ENCODE results near the gene RPP25L.

DNA sequence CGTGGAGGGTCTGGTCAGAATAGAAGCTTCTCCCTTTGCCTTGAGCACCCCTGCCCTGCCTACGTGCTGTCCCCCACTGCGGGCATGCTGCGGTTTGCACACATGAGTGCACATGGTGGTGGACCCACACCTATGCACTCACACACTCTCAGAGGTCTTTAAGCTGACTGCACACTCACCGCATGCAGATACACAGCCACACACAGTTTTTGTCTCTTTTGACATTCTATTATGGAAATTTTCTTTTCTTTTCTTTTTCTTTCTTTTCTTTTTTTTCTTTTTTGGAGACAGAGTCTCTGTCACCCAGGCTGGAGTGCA, 17.6 kb upstream of the RPP25L start:
- TF ChIP-seq, protein P1, sequence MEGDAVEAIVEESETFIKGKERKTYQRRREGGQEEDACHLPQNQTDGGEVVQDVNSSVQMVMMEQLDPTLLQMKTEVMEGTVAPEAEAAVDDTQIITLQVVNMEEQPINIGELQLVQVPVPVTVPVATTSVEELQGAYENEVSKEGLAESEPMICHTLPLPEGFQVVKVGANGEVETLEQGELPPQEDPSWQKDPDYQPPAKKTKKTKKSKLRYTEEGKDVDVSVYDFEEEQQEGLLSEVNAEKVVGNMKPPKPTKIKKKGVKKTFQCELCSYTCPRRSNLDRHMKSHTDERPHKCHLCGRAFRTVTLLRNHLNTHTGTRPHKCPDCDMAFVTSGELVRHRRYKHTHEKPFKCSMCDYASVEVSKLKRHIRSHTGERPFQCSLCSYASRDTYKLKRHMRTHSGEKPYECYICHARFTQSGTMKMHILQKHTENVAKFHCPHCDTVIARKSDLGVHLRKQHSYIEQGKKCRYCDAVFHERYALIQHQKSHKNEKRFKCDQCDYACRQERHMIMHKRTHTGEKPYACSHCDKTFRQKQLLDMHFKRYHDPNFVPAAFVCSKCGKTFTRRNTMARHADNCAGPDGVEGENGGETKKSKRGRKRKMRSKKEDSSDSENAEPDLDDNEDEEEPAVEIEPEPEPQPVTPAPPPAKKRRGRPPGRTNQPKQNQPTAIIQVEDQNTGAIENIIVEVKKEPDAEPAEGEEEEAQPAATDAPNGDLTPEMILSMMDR (IDR thresholded peaks at IDR 0.05) = no peak
- no peak for TF ChIP-seq POLR2A (IDR thresholded peaks at IDR 0.05)
- no peak for TF ChIP-seq POLR2AphosphoS5 (IDR thresholded peaks at IDR 0.05)
